Endometrial microvascular endothelial cells (primary cell): ENCODE results near the gene DNAJC6. TPM values are rescaled to one million over a fixed set of nuclear protein-coding genes. Genes with fewer than 3 reads are reported as not detected.

Experiments used
- in situ Hi-C: cut with HindIII; loops from 2 replicates; pipeline ENCODE4 v1.10.0; 2017; ENCODE audit warnings: low sequenced_read_pairs, low pct_unique_long_range_greater_than_20kb; ENCODE audit errors: inconsistent ontology term
- total RNA-seq: library from RNA; depleted of rRNA; stranded (reverse); fragments of >200 nt; gene quantifications from one replicate; pipeline ENCODE4 v1.2.3, GENCODE V29; 2015; ENCODE audit errors: inconsistent ontology term

The DNAJC6 gene
- 3.1 TPM for total RNA-seq

DNA sequence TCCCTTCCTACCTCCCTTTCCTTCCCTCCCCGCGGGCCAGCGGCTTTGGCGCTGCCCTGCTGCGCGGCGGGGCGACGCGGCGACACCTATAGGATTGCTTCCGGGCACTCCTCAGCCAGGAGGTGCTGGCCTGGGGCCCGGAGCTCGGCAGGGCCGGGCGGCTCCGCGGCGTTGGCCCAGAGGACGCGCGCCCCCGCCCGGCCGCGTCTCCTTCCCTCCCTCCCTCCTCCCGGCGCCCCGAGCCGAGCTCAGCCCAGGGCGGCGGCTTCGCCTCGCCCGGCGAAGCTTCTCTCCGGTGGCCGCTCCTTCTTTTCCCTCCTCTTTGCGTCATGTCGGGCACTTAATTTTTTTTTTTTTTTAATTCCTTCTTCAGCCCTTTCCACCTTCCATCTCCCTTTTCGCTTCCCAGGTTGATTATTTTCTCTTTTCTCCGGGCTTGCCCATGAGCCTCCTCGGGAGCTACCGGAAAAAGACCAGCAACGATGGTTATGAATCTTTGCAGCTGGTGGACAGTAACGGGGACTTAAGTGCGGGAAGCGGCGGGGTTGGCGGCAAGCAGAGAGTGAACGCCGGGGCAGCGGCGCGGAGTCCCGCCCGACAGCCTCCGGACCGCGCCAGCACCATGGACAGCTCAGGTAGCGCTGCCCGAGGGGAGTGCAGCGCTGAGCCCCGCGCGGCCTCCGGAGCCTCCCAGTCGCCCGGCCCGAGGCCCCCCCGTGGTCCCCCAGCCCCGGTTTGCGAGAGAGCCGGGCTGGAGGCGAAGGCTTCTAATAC lies at the start of gene DNAJC6:
Gene DNAJC6 (plus strand): TSS at position 240 of the 774 bp plus-strand sequence. CDS start 203 bp downstream, at position 443.
- in situ Hi-C loops, result no loop called here

- in situ Hi-C loops, result no loop called here
These were observed 49.5 kb upstream of the DNAJC6 start for GRCh38 chr1:65259816-65260215.

GRCh38 chr1:65260851-65261473 lies 48.4 kb upstream of the DNAJC6 start:
- in situ Hi-C loops, result no loop called here

- in situ Hi-C loops, result no loop called here
These were observed 46.1 kb upstream of the DNAJC6 start for GRCh38 chr1:65263286-65263685.

DNA sequence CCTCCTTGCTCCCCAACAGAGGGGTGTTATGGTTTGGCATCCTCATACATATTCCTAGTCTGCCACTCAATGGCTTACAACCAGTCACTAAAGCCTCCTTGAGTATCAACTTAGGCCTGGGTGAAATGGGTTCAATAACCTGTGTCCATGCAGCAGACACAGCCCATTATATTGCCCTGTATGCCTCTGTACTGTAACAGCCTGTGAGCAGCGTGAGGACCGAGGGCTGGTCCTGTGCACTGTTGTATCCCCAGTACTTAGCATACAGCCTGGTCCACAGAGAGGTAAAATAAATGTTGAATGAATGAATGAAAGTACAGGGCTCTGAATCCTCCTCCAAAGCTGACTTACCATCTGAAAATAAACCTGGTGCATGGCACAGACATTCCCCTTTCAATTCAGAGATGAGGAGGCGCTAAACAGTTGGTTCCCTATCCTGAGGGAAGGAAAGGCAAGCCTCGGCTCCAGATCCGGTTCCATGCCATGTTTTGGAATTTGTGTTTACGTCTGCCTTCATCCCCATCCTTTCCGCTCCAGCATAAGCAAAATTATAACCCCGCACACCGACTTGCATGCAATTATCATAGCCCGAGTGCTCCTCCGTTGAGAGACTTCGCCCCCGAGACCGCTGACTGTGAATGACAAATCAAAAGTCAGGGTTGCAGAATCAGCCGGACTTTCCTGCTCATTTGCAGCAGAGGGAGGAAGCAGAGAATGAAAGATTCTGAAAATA lies 45.0 kb upstream of the DNAJC6 start:
- in situ Hi-C loops, result no loop called here

DNA sequence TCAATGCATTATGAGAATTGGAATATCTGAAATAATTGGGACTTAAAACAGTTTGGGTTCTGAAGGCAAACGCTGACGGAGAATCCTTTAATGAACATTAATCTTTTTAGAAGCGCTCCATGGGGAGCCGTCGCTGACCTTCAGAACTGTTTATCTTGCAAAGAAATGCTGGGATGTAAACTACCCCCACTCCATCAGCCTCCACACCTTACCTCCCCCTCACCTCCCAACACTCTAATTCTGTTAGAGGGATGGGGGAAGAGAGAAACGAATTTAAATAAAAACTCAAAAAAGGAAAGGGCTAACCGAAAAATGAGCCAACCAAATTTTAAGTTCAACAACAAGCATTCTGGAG lies 44.1 kb upstream of the DNAJC6 start:
- in situ Hi-C loops, result no loop called here

- in situ Hi-C loops, result no loop called here
These were observed 43.5 kb upstream of the DNAJC6 start for GRCh38 chr1:65265651-65266351.

- in situ Hi-C loops, result no loop called here
These were observed 42.9 kb upstream of the DNAJC6 start for GRCh38 chr1:65266476-65266875.

DNA sequence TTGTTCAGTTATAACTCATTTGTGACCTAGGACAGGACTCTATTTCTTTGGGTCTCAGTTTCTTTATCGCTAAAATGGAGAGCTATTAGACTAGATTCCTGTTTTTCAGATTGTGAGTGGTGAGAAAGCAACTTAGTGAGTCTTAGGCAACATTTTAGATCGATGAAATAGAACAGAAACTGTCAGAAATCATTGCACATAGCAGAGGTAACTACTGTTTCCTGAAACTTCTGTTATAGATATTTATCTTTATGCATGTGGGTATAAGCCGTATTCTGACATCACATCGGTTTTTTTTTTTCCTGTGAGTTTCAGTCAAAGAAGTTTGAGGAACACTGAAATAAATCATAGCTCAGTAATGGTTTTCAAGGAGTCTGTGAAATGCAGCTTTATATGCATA lies 42.1 kb upstream of the DNAJC6 start:
- in situ Hi-C loops, result no loop called here

GRCh38 chr1:65267683-65268082 lies 41.7 kb upstream of the DNAJC6 start:
- in situ Hi-C loops, result no loop called here

DNA sequence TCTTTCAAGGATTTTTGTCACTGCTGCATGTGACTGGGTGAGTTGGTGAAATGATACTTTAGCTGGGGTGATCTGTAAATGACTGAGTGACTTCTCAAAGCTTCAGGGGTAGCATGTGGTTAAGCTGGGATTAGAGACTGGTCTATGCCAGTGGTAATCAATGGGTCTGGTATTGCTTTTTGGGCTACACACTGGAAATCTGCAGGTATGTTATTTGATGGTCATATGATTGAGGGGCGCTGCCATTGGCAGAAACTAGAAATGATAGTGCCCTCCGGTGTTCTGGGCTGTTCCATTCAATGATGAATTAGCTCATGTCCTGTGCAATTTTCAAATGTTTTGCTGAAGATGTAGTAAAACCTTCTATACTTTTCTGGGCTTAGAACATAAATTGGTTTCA lies 39.7 kb upstream of the DNAJC6 start:
- in situ Hi-C loops, result no loop called here

- in situ Hi-C loops, result no loop called here
These were observed 33.0 kb upstream of the DNAJC6 start for GRCh38 chr1:65276197-65276939.

DNA sequence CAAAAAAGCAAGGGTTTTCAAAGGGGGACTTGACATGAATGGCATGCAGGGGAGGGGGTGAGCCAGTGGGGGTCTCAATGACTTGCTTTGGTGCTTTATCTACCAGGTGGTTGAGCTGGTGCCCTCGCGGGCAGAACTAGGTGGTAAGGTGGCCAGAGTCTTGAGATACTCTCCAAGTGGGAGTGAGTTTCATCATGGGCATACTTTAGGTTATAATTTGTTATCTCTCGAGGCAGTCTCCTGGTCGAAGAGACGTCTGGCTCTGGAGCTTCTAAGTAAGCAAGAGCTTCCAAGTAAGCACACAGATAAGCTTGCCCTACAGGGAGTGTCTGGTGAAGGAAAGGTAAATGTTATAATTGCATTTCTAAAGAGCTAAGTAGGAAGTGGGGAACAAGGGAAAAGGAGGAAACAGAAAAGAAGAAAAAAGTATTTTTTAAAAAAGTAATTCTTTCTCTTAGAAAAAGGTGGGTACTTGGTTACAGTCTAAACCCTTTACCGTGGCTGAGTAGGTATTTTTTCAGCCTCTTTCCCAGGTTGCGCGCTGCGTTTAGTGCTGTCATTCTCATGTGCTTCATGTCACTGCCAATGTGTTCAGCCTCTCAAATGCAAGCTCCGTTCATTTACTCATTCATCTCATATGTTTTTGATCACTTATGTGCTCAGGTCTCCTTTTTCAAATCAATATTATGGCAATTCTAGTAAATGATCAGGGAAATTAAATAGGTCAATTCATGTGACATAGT lies 31.6 kb upstream of the DNAJC6 start:
- in situ Hi-C loops, result no loop called here

DNA sequence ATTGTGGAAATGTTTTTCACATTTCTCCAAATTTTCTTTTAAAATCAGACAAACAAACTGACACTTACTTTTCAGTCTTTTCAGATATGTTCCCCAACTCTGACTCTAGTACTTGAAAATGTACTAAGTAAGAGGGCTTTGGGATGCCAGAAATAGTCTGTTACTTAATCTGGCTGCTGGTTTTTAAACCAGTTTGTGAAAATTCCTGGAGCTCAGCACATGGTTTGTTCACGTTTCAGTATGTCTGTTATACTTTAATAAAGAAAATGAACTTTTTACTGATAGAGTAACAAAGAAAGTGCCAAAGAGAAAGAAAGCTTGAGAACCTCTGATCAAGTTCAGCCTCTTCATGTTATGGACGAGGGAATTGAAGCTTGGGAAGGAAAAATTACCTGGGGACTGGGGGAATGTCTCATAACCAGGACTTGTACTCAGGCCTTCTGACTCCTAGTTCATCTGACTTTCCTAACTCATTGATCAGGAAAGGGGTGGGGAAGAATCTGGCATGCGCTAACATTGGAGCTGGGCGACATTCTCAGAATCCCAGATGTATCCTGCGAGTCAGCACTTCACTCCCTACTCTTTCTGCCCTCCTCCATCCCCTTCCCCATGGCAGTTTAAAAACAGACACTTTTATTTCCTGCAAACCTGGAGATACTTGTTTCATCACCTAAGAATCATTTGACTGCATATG lies 30.8 kb upstream of the DNAJC6 start:
- in situ Hi-C loops, result no loop called here

GRCh38 chr1:65279070-65279779 lies 30.1 kb upstream of the DNAJC6 start:
- in situ Hi-C loops, result no loop called here

DNA sequence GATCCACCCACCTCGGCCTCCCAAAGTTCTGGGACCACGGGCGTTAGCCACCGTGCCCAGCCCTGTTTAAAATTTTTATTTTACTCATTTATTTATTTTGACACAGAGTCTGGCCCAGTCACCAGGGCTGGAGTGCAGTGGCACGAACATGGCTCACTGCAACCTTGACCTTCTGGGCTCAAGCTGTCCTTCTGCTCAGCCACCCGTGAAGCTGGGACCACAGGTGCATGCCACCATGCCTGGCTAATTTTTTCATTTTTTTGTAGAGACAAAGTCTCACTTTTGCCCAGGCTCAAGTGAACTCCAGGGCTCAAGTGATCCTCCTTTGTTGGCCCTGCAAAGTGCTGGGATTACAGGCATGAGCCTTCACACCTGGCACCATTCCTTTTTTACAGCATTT lies 27.5 kb upstream of the DNAJC6 start:
- in situ Hi-C loops, result no loop called here

DNA sequence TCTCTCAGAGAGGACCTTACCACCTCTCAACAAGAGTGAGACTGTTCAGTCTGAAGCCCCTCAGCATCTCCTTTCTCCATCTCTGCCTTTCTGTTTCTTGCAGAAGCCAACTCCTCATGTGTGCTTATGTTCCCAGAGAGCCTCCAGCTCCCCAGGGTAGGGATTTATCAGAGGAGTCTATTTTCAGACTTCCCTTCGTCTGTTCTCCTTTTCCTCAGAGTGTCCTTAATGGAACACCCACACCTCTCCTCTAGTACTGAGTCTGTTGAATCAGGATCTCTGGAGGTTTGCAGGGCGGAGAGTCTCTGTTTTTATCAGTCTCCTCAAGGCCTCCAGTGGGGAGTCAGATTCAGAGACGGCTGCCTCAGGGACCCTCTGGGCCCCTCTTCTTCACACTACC lies 25.1 kb upstream of the DNAJC6 start:
- in situ Hi-C loops, result no loop called here
